GM12874 (cell line): ENCODE results near the gene CHSY1.

Experiments
- TF ChIP-seq, protein P1 (sequence below): IDR thresholded peaks from 2 replicates; pipeline ENCODE4 v1.5.1; 2011; ENCODE audit warnings: low read depth, mild to moderate bottlenecking, control low read depth, low read length, moderate library complexity; ENCODE audit not compliant: insufficient read depth

CHSY1 gene

GRCh38 chr15:101239724-101240136 lies 12.1 kb downstream of the CHSY1 start:
- TF ChIP-seq, protein P1, sequence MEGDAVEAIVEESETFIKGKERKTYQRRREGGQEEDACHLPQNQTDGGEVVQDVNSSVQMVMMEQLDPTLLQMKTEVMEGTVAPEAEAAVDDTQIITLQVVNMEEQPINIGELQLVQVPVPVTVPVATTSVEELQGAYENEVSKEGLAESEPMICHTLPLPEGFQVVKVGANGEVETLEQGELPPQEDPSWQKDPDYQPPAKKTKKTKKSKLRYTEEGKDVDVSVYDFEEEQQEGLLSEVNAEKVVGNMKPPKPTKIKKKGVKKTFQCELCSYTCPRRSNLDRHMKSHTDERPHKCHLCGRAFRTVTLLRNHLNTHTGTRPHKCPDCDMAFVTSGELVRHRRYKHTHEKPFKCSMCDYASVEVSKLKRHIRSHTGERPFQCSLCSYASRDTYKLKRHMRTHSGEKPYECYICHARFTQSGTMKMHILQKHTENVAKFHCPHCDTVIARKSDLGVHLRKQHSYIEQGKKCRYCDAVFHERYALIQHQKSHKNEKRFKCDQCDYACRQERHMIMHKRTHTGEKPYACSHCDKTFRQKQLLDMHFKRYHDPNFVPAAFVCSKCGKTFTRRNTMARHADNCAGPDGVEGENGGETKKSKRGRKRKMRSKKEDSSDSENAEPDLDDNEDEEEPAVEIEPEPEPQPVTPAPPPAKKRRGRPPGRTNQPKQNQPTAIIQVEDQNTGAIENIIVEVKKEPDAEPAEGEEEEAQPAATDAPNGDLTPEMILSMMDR: no peak

DNA sequence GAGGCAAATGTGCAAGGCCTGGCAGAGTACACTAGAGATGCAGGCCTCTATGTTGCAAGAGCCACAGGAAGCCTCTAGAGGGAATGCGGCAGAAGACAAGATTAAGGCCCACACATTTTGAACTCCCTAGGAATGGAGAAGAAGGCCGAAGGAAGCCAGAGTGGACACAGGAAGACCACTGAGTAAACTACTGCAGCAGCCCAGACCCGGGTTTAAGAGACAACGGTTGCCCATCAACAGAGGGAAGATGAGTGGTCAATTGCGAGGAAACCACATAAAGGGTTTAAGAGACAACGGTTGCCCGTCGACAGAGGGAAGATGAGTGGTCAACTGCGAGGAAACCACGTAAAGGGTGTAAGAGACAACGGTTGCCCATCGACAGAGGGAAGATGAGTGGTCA lies 14.6 kb downstream of the CHSY1 start:
- TF ChIP-seq, protein P1: no peak

DNA sequence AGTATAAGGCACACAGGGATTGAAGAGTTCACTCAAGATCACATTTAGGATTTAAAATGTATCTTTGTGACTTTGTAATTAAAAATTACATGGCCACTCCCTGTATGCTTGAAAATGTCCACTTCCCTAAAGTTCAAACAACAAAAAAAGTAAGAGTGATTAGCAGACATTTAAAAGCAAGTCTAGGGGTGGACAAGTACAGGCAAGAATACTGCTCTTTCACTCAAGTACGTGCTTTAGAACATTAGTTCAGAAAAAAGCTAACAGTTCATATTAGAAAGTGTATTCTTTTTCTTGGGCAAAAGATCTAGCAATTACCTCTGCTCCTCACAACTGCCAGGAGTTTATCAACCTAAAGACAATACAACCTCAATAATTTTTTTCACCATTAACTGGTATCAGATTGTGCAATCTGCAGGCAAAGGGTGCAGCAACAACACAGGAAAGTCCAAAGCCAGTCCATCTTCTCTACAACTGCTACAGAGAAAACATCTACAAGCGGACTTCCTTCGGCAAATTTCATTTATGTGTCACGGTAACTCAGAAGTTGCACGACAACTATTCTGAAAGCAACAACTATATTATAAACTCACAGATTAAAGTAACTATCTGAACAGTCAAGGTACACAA lies 18.1 kb downstream of the CHSY1 start:
- TF ChIP-seq, protein P1: no peak

DNA sequence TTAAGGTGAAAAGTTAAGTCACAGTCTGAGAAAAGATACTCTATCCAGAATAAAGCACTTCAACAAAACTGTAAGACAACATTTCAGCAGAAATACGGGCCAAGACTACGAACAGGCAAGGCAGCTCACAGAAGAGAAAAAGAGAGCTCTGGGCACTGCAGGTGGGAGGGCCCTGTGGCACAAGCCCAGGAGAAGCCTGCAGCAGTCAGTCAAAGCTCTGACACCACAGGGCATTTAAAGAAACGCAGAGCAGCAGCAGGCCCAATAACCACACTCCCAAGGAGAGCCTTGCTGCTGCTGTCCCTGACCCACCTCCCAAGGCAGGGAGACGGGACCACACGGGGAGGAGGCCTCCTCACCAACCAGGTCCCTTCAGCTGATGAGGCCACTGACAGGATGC lies 19.2 kb downstream of the CHSY1 start:
- TF ChIP-seq, protein P1: no peak

DNA sequence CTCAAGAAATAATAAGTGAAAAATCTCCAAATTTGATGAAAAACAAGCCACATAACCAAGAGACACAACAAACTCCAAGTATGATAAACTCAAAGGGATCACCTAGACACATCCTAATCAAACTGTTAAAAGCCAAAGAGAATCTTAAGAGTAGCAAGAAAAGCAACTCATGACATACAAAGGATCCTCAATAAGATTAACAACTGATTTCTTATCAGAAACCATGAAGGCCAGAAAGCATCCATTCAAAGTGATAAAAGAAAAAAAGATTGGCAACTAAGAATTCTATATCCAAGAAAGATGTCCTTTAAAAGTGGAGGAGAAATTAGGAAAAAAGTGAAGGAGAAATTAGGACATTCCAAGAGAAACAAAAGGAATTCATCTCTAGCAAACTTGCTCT lies 23.5 kb downstream of the CHSY1 start:
- TF ChIP-seq, protein P1: no peak

DNA sequence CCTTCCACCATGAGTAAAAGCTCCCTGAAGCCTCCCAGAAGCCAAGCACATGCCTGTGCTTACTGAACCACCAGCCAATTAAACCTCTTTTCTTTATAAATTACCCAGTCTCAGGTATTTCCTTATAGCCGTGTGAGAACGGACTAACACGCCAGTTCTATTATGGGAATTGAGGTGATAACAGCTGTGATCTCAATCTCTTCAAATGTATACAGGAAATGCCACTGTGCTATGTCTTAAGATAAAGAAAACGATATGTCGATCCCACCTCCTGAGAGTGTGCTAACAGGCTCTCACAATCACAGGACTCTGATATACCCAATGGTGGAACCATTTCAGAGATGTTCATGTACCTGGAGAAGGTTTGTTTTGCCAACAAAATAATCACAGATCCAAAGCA lies 26.2 kb downstream of the CHSY1 start:
- TF ChIP-seq, protein P1: no peak

DNA sequence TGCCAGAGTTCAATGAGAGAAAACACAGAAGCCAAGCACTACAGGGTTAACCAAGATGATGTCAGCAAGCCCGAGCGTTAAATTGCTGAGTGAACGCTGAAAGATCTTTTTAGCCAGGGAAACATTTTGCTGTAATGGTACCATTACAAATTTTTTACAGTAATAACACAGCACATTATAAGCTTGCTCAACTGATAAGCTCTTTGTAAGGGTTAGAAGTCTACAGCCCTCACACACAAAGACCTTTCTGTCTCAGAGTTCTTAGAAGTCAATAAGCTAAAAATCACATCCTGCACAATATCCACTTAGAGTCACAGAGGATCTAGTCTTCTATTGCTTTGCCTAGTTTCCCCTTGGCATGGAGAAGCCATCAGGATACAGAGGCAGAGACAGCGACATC lies 29.9 kb downstream of the CHSY1 start:
- TF ChIP-seq, protein P1: no peak
